Liver (tissue), 9 donors: ENCODE measurements around the gene MYO16. TPM values are rescaled to one million over a fixed set of nuclear protein-coding genes. Genes with fewer than 3 reads are reported as not detected.

Experiments
- DNase-seq: peaks from one replicate; pipeline ENCODE4 v3.0.0-alpha.2; 2017; ENCODE audit warnings: low spot score
- H3K27ac ChIP-seq, 2 donors: one replicate each; pipeline ENCODE4 v1.7.0; 2013; ENCODE audit warnings: inconsistent platforms in 2 of 2, low read length in 2 of 2, control low read depth in 1 of 2, low read depth in 1 of 2, mild to moderate bottlenecking in 1 of 2
- H3K27me3 ChIP-seq, 4 donors: one replicate each; pipeline versions ENCODE4 v1.6.1 to v1.7.0; 2013; ENCODE audit warnings: low read length in 3 of 4, inconsistent platforms in 1 of 4, mild to moderate bottlenecking in 1 of 4, moderate library complexity in 1 of 4; ENCODE audit not compliant: control insufficient read depth in 4 of 4, insufficient read depth in 4 of 4
- H3K36me3 ChIP-seq, 4 donors: one replicate each; pipeline versions ENCODE4 v1.6.1 to v1.7.0; 2013; ENCODE audit warnings: low read length in 3 of 4, mild to moderate bottlenecking in 3 of 4, low read depth in 1 of 4, moderate library complexity in 1 of 4; ENCODE audit not compliant: control insufficient read depth in 4 of 4, insufficient read depth in 3 of 4
- H3K4me1 ChIP-seq, 4 donors: one replicate each; pipeline versions ENCODE4 v1.6.1 to v1.7.0; 2013; ENCODE audit warnings: low read length in 3 of 4, mild to moderate bottlenecking in 3 of 4, moderate library complexity in 1 of 4; ENCODE audit not compliant: control insufficient read depth in 4 of 4, insufficient read depth in 4 of 4
- H3K4me3 ChIP-seq, 3 donors: one replicate each; pipeline versions ENCODE4 v1.6.1 to v1.7.0; 2013; ENCODE audit warnings: low read length in 3 of 3, control low read depth in 1 of 3, low read depth in 1 of 3, mild to moderate bottlenecking in 1 of 3
- H3K9ac ChIP-seq, 2 donors: one replicate each; pipeline ENCODE4 v1.7.0; 2013; ENCODE audit warnings: low read length in 2 of 2, mild to moderate bottlenecking in 2 of 2, moderate library complexity in 2 of 2, control low read depth in 1 of 2, low read depth in 1 of 2
- H3K9me3 ChIP-seq, 4 donors: one replicate each; pipeline versions ENCODE4 v1.6.1 to v1.7.0; 2013; ENCODE audit warnings: low read length in 3 of 4; ENCODE audit not compliant: control insufficient read depth in 4 of 4
- ATF3 ChIP-seq: IDR thresholded peaks from 2 replicates; pipeline ENCODE4 v1.6.1; 2016; ENCODE audit warnings: antibody characterized with exemption
- CTCF ChIP-seq: fragments of 150-350 bp; IDR thresholded peaks from 2 replicates; pipeline ENCODE4 v1.5.1; 2017; ENCODE audit warnings: improper control_type of control experiment, low read depth, low read length; ENCODE audit not compliant: missing input control
- EGR1 ChIP-seq, 2 donors: IDR thresholded peaks; 2 replicates each; pipeline ENCODE4 v1.6.1; 2016 to 2018; ENCODE audit warnings: antibody characterized with exemption in 2 of 2, low read depth in 2 of 2
- FOXA1 ChIP-seq: IDR thresholded peaks from 2 replicates; pipeline ENCODE4 v1.6.1; 2016; ENCODE audit warnings: antibody characterized with exemption
- FOXA2 ChIP-seq: IDR thresholded peaks from 2 replicates; pipeline ENCODE4 v1.6.1; 2016; ENCODE audit warnings: antibody characterized with exemption
- GABPA ChIP-seq, 2 donors: IDR thresholded peaks in 1 of 2; conservative IDR thresholded peaks in 1 of 2; 2 replicates each; pipeline ENCODE4 v1.6.1; 2016; ENCODE audit warnings: antibody characterized with exemption in 2 of 2, mild to moderate bottlenecking in 1 of 2, moderate library complexity in 1 of 2
- HNF4A ChIP-seq, 2 donors: conservative IDR thresholded peaks; 2 replicates each; pipeline ENCODE4 v1.6.1; 2016; ENCODE audit warnings: antibody characterized with exemption in 2 of 2, mild to moderate bottlenecking in 2 of 2
- HNF4G ChIP-seq: IDR thresholded peaks from 2 replicates; pipeline ENCODE4 v1.6.1; 2016; ENCODE audit warnings: antibody characterized with exemption
- JUND ChIP-seq, 2 donors: IDR thresholded peaks; 2 replicates each; pipeline ENCODE4 v1.6.1; 2016; ENCODE audit warnings: antibody characterized with exemption in 2 of 2
- NR2F2 ChIP-seq: IDR thresholded peaks from 2 replicates; pipeline ENCODE4 v1.6.1; 2016; ENCODE audit warnings: antibody characterized with exemption
- RAD21 ChIP-seq, 2 donors: IDR thresholded peaks; 2 replicates each; pipeline ENCODE4 v1.6.1; 2016; ENCODE audit warnings: antibody characterized with exemption in 2 of 2, mild to moderate bottlenecking in 2 of 2
- RXRA ChIP-seq, 2 donors: IDR thresholded peaks; 2 replicates each; pipeline ENCODE4 v1.6.1; 2017 to 2018; ENCODE audit warnings: antibody characterized with exemption in 2 of 2, mild to moderate bottlenecking in 1 of 2
- SP1 ChIP-seq: IDR thresholded peaks from 2 replicates; pipeline ENCODE4 v1.6.1; 2018; ENCODE audit warnings: antibody characterized with exemption, mild to moderate bottlenecking
- TAF1 ChIP-seq: conservative IDR thresholded peaks from 2 replicates; pipeline ENCODE4 v1.6.1; 2016; ENCODE audit warnings: antibody characterized with exemption, mild to moderate bottlenecking
- YY1 ChIP-seq: IDR thresholded peaks from 2 replicates; pipeline ENCODE4 v1.6.1; 2016; ENCODE audit warnings: antibody characterized with exemption, mild to moderate bottlenecking
- WGBS: extraction: QIAGEN DNeasy Blood & Tissue Kit; methylation state at CpG from one replicate; pipeline ENCODE4 v1.1.7; 2013; 5-methylcytosine and 5-hydroxymethylcytosine counted together
- polyA plus RNA-seq, 2 donors: library from polyadenylated mRNA; stranded (reverse) in 1 of 2; unstranded in 1 of 2; fragments of 200-250 nt in 1 of 2; fragments of >200 nt in 1 of 2; fragmentation: Nextera tagmentation in 1 of 2; extraction: Ambion mirVana in 1 of 2; gene quantifications; one replicate each; pipeline versions ENCODE4 v1.2.1 to v1.2.3, GENCODE V29; 2013 to 2015
- total RNA-seq, 2 donors: library from RNA; depleted of rRNA; stranded (reverse); fragments of >200 nt; gene quantifications; one replicate each; pipeline ENCODE4 v1.2.3, GENCODE V29; 2014
- TF ChIP-seq, protein P1 (sequence below): IDR thresholded peaks from 2 replicates; pipeline ENCODE4 v1.6.1; 2016; ENCODE audit warnings: antibody characterized with exemption
- TF ChIP-seq, protein P2 (sequence below): IDR thresholded peaks from 2 replicates; pipeline ENCODE4 v1.6.1; 2016; ENCODE audit warnings: antibody characterized with exemption
- TF ChIP-seq, protein P3 (sequence below): IDR thresholded peaks from 2 replicates; pipeline ENCODE4 v1.6.1; 2016; ENCODE audit warnings: antibody characterized with exemption, mild to moderate bottlenecking
- donor health status: healthy.
- donor health status: healthy.
- donor health status: healthy.
- donor health status: healthy.
- donor health status: healthy.

MYO16 gene
- total and polyA plus RNA-seq, 4 donors, result 0.37 to 1.1 (median 0.68) TPM

DNA sequence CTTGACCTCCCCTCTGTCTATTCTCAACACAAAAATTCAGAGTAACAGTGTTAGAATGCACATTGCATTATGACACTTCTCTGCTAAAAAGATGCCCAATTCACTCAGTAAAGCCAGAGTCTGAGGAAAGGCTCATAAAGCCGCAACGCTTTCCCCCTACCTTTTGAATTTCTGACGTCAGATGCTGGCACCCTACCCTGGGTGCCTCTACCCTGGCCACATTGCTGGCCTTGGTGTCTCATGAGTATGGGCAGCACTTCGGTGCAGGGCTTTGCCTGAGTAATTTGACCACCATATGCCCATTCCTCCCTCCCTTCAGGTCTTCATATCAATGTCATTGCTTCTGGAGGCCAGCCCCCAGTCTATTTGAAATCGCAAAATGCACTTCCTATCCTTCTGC is 229.3 kb downstream of the MYO16 start:
- DNase-seq, result no peak
- Histone ChIP-seq H3K27me3 (no peaks in the 10 kb centered on the region), H3K36me3 (no peaks in the 10 kb centered on the region), H3K9ac (no peak overlapping the region), H3K4me3 (no peak overlapping the region), H3K27ac (no peak overlapping the region), H3K4me1 (peaks cover 0 to 1% (median 0%) of the 10 kb centered on the region in 4 donors), H3K9me3 (no peaks in the 10 kb centered on the region)
- no peak for TF ChIP-seq YY1
- no peak for TF ChIP-seq RXRA (IDR thresholded peaks at IDR 0.05)
- TF ChIP-seq, protein P1, sequence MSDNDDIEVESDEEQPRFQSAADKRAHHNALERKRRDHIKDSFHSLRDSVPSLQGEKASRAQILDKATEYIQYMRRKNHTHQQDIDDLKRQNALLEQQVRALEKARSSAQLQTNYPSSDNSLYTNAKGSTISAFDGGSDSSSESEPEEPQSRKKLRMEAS, result no peak
- TF ChIP-seq JUND (IDR thresholded peaks at IDR 0.05), result no peak
- TF ChIP-seq TAF1, result no peak
- TF ChIP-seq GABPA (IDR thresholded peaks at IDR 0.05 in 1 of 2, conservative IDR thresholded peaks at IDR 0.05 in 1 of 2), result no peak
- no peak for TF ChIP-seq RAD21 (IDR thresholded peaks at IDR 0.05)
- no peak for TF ChIP-seq CTCF
- TF ChIP-seq FOXA1, result no peak
- TF ChIP-seq, protein P2, sequence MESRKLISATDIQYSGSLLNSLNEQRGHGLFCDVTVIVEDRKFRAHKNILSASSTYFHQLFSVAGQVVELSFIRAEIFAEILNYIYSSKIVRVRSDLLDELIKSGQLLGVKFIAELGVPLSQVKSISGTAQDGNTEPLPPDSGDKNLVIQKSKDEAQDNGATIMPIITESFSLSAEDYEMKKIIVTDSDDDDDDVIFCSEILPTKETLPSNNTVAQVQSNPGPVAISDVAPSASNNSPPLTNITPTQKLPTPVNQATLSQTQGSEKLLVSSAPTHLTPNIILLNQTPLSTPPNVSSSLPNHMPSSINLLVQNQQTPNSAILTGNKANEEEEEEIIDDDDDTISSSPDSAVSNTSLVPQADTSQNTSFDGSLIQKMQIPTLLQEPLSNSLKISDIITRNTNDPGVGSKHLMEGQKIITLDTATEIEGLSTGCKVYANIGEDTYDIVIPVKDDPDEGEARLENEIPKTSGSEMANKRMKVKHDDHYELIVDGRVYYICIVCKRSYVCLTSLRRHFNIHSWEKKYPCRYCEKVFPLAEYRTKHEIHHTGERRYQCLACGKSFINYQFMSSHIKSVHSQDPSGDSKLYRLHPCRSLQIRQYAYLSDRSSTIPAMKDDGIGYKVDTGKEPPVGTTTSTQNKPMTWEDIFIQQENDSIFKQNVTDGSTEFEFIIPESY, result no peak
- TF ChIP-seq HNF4A (conservative IDR thresholded peaks at IDR 0.05), result no peak
- no peak for TF ChIP-seq SP1
- no peak for TF ChIP-seq NR2F2
- no peak for TF ChIP-seq HNF4G
- TF ChIP-seq, protein P3, sequence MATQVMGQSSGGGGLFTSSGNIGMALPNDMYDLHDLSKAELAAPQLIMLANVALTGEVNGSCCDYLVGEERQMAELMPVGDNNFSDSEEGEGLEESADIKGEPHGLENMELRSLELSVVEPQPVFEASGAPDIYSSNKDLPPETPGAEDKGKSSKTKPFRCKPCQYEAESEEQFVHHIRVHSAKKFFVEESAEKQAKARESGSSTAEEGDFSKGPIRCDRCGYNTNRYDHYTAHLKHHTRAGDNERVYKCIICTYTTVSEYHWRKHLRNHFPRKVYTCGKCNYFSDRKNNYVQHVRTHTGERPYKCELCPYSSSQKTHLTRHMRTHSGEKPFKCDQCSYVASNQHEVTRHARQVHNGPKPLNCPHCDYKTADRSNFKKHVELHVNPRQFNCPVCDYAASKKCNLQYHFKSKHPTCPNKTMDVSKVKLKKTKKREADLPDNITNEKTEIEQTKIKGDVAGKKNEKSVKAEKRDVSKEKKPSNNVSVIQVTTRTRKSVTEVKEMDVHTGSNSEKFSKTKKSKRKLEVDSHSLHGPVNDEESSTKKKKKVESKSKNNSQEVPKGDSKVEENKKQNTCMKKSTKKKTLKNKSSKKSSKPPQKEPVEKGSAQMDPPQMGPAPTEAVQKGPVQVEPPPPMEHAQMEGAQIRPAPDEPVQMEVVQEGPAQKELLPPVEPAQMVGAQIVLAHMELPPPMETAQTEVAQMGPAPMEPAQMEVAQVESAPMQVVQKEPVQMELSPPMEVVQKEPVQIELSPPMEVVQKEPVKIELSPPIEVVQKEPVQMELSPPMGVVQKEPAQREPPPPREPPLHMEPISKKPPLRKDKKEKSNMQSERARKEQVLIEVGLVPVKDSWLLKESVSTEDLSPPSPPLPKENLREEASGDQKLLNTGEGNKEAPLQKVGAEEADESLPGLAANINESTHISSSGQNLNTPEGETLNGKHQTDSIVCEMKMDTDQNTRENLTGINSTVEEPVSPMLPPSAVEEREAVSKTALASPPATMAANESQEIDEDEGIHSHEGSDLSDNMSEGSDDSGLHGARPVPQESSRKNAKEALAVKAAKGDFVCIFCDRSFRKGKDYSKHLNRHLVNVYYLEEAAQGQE, result no peak
- TF ChIP-seq EGR1 (IDR thresholded peaks at IDR 0.05; ENCODE audit: low read depth in 2 of 2), result no peak
- no peak for TF ChIP-seq ATF3
- TF ChIP-seq FOXA2, result no peak
- WGBS, result 87% methylated on average over 5 of the region's 5 CpGs
